CD4-positive, alpha-beta T cell (primary cell): Measurements from ENCODE around the gene PTPRN2. TPM values are rescaled to one million over a fixed set of nuclear protein-coding genes. Genes with fewer than 3 reads are reported as not detected.
"Not testable (repeated sequence)": the region's sequence is repeated elsewhere in the genome, so short reads cannot be mapped to it uniquely, and the experiment has no call there.

Experiments
- ATAC-seq: fragments of 200-7000 bp; cut with Tn5 transposase; one replicate; pipeline ENCODE4 v1.10.0; 2022; ENCODE audit warnings: mild to moderate bottlenecking; ENCODE audit not compliant: poor library complexity
- CTCF ChIA-PET: fragments of 350-600 bp; sonication (Branson Sonifier 250); formaldehyde crosslinking; loops from one replicate; lab custom pipeline; 2021; ENCODE audit warnings: antibody characterized with exemption, inconsistent platforms; lab: Charles Lee
- POLR2A ChIA-PET: fragments of 350-600 bp; sonication (Branson Sonifier 250); formaldehyde crosslinking; loops from one replicate; lab custom pipeline; 2021; ENCODE audit warnings: antibody characterized with exemption, inconsistent platforms; lab: Charles Lee
- DNase-seq, 14 experiments: peaks; one replicate each; pipeline ENCODE4 v3.0.0-alpha.2; 2013 to 2020; ENCODE audit warnings: mixed read lengths in 2 of 14
- H3K27ac ChIP-seq, 2 donors: one replicate each; pipeline versions ENCODE4 v1.5.1 to v1.7.0; 2013; ENCODE audit warnings: low read length in 2 of 2, low read depth in 1 of 2, mild to moderate bottlenecking in 1 of 2
- H3K27me3 ChIP-seq, 2 experiments: 1 replicate in 1 of 2; 2 replicates in 1 of 2; pipeline versions ENCODE4 v1.6.1 to v1.7.0; 2013; ENCODE audit warnings: low read length in 2 of 2, control low read depth in 1 of 2, mild to moderate bottlenecking in 1 of 2, moderate library complexity in 1 of 2; ENCODE audit not compliant: insufficient read depth in 2 of 2, control insufficient read depth in 1 of 2
- H3K36me3 ChIP-seq: one replicate; pipeline ENCODE4 v1.6.1; 2013; ENCODE audit warnings: low read length, control low read depth; ENCODE audit not compliant: insufficient read depth
- H3K4me1 ChIP-seq: one replicate; pipeline ENCODE4 v1.6.1; 2013; ENCODE audit warnings: low read length, control low read depth; ENCODE audit not compliant: insufficient read depth
- H3K4me3 ChIP-seq: one replicate; pipeline ENCODE4 v1.5.1; 2013; ENCODE audit warnings: mild to moderate bottlenecking, low read length, moderate library complexity
- H3K9me3 ChIP-seq, 2 experiments: 1 replicate in 1 of 2; 2 replicates in 1 of 2; pipeline versions ENCODE4 v1.6.1 to v1.7.0; 2013; ENCODE audit warnings: low read length in 2 of 2, mild to moderate bottlenecking in 2 of 2, control low read depth in 1 of 2, moderate library complexity in 1 of 2; ENCODE audit not compliant: control insufficient read depth in 1 of 2, insufficient read depth in 1 of 2
- H3K27ac Mint-ChIP-seq: one replicate; pipeline ENCODE4 v1.8.0; 2020; ENCODE audit warnings: mixed read lengths
- H3K27me3 Mint-ChIP-seq: one replicate; pipeline ENCODE4 v1.8.0; 2021; ENCODE audit warnings: mixed read lengths
- H3K36me3 Mint-ChIP-seq: one replicate; pipeline ENCODE4 v1.8.0; 2021; ENCODE audit warnings: low read depth, mixed read lengths
- H3K4me1 Mint-ChIP-seq: one replicate; pipeline ENCODE4 v1.8.0; 2021; ENCODE audit warnings: low read depth, mixed read lengths
- H3K4me3 Mint-ChIP-seq: one replicate; pipeline ENCODE4 v1.8.0; 2020; ENCODE audit warnings: mild to moderate bottlenecking, mixed read lengths
- H3K9me3 Mint-ChIP-seq: one replicate; pipeline ENCODE4 v1.8.0; 2020; ENCODE audit warnings: mixed read lengths
- CTCF ChIP-seq: fragments of 200-600 bp; IDR thresholded peaks from one replicate; pipeline ENCODE4 v1.8.0; 2022; ENCODE audit warnings: antibody characterized with exemption, mild to moderate bottlenecking
- intact Hi-C, 2 experiments: fragments of 100-400 bp; cut with DNase I in 1 of 2; cut with micrococcal nuclease in 1 of 2; formaldehyde crosslinking; loops; one replicate each; pipeline versions ENCODE4 v1.15.1 to v1.9.0; 2023 to 2025; cut with DNase I, micrococcal nuclease
- total RNA-seq, 174 experiments: library from RNA in 2 of 174; stranded (reverse) in 2 of 174; gene quantifications; one replicate each; pipeline ENCODE4 v1.2.3 and lab custom pipeline; 2021 to 2026

PTPRN2 gene
- total RNA-seq, 2 experiments from 2014 or later: 0.34 to 0.44 TPM

- Histone ChIP-seq H3K9me3 (peaks cover 0 to 41% of the 10 kb centered on the region in 2 experiments), H3K4me1 (no peaks in the 10 kb centered on the region), H3K27ac (no peak overlapping the region), H3K4me3 (no peak overlapping the region), H3K27me3 (no peaks in the 10 kb centered on the region), H3K36me3 (no peaks in the 10 kb centered on the region)
- H3K27ac Mint-ChIP-seq: no peak overlapping the region
- ATAC-seq (no peak), DNase-seq (no peak)
- TF ChIP-seq CTCF: no peak
- no peaks in the 10 kb centered on the region for H3K9me3 Mint-ChIP-seq
- ChIA-PET CTCF (no interaction called here), POLR2A (interaction anchor here (0.7 kb wide), 1 partner anchor 553 kb away, joined by 6 read pairs; no protein-coding TSS in a partner anchor)
- intact Hi-C loops: no loop called here
- no peaks in the 10 kb centered on the region for H3K4me1 Mint-ChIP-seq
- no peaks in the 10 kb centered on the region for H3K27me3 Mint-ChIP-seq
- no peaks in the 10 kb centered on the region for H3K36me3 Mint-ChIP-seq
- no peak overlapping the region for H3K4me3 Mint-ChIP-seq
These were observed 62.6 kb downstream of the PTPRN2 start for GRCh38 chr7:158524749-158525635.

- H3K36me3 ChIP-seq, CTCF ChIA-PET, H3K27me3 ChIP-seq, DNase-seq, H3K9me3 Mint-ChIP-seq, ATAC-seq, H3K4me3 Mint-ChIP-seq, H3K36me3 Mint-ChIP-seq, H3K4me1 Mint-ChIP-seq, intact Hi-C loops, H3K4me3 ChIP-seq, H3K27me3 Mint-ChIP-seq, H3K27ac ChIP-seq, H3K27ac Mint-ChIP-seq, H3K4me1 ChIP-seq: not testable (repeated sequence)
- H3K9me3 ChIP-seq: peaks cover 0 to 41% of the 10 kb centered on the region in 2 experiments
- POLR2A ChIA-PET: interaction anchor here (0.7 kb wide), 1 partner anchor 554 kb away, joined by 6 read pairs; no protein-coding TSS in a partner anchor
These were observed 63.3 kb downstream of the PTPRN2 start for GRCh38 chr7:158524286-158524685.

- H3K27me3 ChIP-seq, H3K4me3 Mint-ChIP-seq, H3K9me3 Mint-ChIP-seq, H3K4me1 Mint-ChIP-seq, ATAC-seq, H3K4me3 ChIP-seq, CTCF ChIA-PET, H3K27me3 Mint-ChIP-seq, POLR2A ChIA-PET, DNase-seq, H3K4me1 ChIP-seq, intact Hi-C loops, H3K27ac Mint-ChIP-seq, H3K36me3 Mint-ChIP-seq, H3K27ac ChIP-seq, H3K36me3 ChIP-seq: not testable (repeated sequence)
- peaks cover 0 to 41% of the 10 kb centered on the region in 2 experiments for H3K9me3 ChIP-seq
These were observed 63.7 kb downstream of the PTPRN2 start for GRCh38 chr7:158523877-158524276.

- CTCF ChIA-PET, DNase-seq, intact Hi-C loops, H3K4me3 ChIP-seq, H3K27me3 Mint-ChIP-seq, H3K27me3 ChIP-seq, H3K4me1 ChIP-seq, H3K4me1 Mint-ChIP-seq, POLR2A ChIA-PET, H3K9me3 Mint-ChIP-seq, H3K36me3 ChIP-seq, H3K4me3 Mint-ChIP-seq, H3K36me3 Mint-ChIP-seq, H3K27ac ChIP-seq, H3K27ac Mint-ChIP-seq, ATAC-seq: not testable (repeated sequence)
- H3K9me3 ChIP-seq: peaks cover 0 to 41% of the 10 kb centered on the region in 2 experiments
These were observed 64.3 kb downstream of the PTPRN2 start for GRCh38 chr7:158523165-158523856.

GRCh38 chr7:158521795-158522194 lies 65.8 kb downstream of the PTPRN2 start:
- ATAC-seq, CTCF ChIA-PET, DNase-seq, H3K27me3 ChIP-seq, H3K27me3 Mint-ChIP-seq, H3K4me1 Mint-ChIP-seq, intact Hi-C loops, H3K4me3 ChIP-seq, H3K27ac ChIP-seq, H3K4me1 ChIP-seq, POLR2A ChIA-PET, H3K27ac Mint-ChIP-seq, H3K36me3 Mint-ChIP-seq, H3K36me3 ChIP-seq, H3K9me3 Mint-ChIP-seq, H3K4me3 Mint-ChIP-seq: not testable (repeated sequence)
- peaks cover 0 to 41% of the 10 kb centered on the region in 2 experiments for H3K9me3 ChIP-seq
